ENCODE results near the gene TFB2M.
A peak's percentile ranks its signal among the peaks of the same experiment; 100 is the strongest.

DNA sequence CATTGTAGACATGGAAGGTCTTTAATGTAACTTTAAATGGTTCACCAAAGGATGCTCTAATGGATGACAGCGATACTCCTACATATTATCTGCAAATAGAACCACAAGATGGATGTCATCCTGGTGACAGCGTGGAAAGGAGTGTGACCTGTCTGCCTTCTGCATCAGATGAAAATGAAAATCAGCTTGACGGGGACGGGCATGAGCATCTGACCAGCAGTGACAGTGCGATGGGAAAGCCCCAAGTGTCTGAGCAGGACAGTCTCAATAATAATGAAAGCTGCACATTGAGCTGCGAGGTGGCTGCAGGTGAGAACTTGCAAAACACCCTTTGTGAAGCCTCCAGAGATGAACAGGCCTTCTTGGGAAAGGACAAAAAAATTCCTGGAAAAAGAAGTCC, 25.4 kb upstream of the TFB2M start:
- no peak for TF ChIP-seq TCF7 (IDR thresholded peaks at IDR 0.05; ENCODE audit: borderline replicate concordance)
- TF ChIP-seq CTCF (IDR thresholded peaks at IDR 0.05 in 2 of 3, conservative IDR thresholded peaks at IDR 0.05 in 1 of 3; ENCODE audit: control insufficient read depth in 2 of 3, extremely low read depth in 1 of 3, insufficient read depth in 1 of 3, low read depth in 3 of 3, low read length in 3 of 3) = no peak
- TF ChIP-seq MTA3 (IDR thresholded peaks at IDR 0.05; ENCODE audit: borderline replicate concordance, low read length) = no peak
- peak; percentile 66 for TF ChIP-seq POLR2A (IDR thresholded peaks at IDR 0.05; ENCODE audit: low read depth, low read length)
- no peak for TF ChIP-seq ZNF384 (IDR thresholded peaks at IDR 0.05; ENCODE audit: borderline replicate concordance, low read depth, low read length)
- TF ChIP-seq, protein P1, sequence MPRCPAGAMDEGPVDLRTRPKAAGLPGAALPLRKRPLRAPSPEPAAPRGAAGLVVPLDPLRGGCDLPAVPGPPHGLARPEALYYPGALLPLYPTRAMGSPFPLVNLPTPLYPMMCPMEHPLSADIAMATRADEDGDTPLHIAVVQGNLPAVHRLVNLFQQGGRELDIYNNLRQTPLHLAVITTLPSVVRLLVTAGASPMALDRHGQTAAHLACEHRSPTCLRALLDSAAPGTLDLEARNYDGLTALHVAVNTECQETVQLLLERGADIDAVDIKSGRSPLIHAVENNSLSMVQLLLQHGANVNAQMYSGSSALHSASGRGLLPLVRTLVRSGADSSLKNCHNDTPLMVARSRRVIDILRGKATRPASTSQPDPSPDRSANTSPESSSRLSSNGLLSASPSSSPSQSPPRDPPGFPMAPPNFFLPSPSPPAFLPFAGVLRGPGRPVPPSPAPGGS (IDR thresholded peaks at IDR 0.05; ENCODE audit: borderline replicate concordance, insufficient read depth, low read depth, low read length, poor library complexity, severe bottlenecking) = no peak
- no peak for TF ChIP-seq HDAC2 (IDR thresholded peaks at IDR 0.05)
- no peak for TF ChIP-seq NFYB (IDR thresholded peaks at IDR 0.05; ENCODE audit: insufficient read depth, low read depth, low read length)
- peak; percentile 67; the same call in 1 of the 2 replicates for TF ChIP-seq POLR2AphosphoS5 (IDR thresholded peaks at IDR 0.05; ENCODE audit: low read length)
- TF ChIP-seq EZH2 (IDR thresholded peaks at IDR 0.05; ENCODE audit: borderline replicate concordance, control insufficient read depth, low read depth, low read length) = no peak
- no peak for TF ChIP-seq SUZ12 (IDR thresholded peaks at IDR 0.05; ENCODE audit: unreplicated experiment)
- TF ChIP-seq, protein P2, sequence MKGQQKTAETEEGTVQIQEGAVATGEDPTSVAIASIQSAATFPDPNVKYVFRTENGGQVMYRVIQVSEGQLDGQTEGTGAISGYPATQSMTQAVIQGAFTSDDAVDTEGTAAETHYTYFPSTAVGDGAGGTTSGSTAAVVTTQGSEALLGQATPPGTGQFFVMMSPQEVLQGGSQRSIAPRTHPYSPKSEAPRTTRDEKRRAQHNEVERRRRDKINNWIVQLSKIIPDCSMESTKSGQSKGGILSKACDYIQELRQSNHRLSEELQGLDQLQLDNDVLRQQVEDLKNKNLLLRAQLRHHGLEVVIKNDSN (IDR thresholded peaks at IDR 0.05; ENCODE audit: borderline replicate concordance, extremely low read length, insufficient read depth, low read depth, low read length) = no peak
- TF ChIP-seq FOS (IDR thresholded peaks at IDR 0.05; ENCODE audit: borderline replicate concordance, extremely low read depth, insufficient read length) = no peak
